RKO (cell line): Measurements from ENCODE around the gene LMBR1L.

Experiments used
- DNase-seq: peaks from one replicate; pipeline ENCODE4 v3.0.0-alpha.2; 2016; ENCODE audit warnings: low spot score

The LMBR1L gene

GRCh38 chr12:49054096-49054495 is 56.6 kb downstream of the LMBR1L start:
- no peak for DNase-seq

- DNase-seq: no peak
Measured at GRCh38 chr12:49052451-49053208, 58.0 kb downstream of the LMBR1L start.

GRCh38 chr12:49051777-49052438 is 58.7 kb downstream of the LMBR1L start:
- DNase-seq: no peak

- DNase-seq: no peak
Measured at GRCh38 chr12:49051373-49051764, 59.3 kb downstream of the LMBR1L start.

GRCh38 chr12:49050507-49051372 is 59.9 kb downstream of the LMBR1L start:
- no peak for DNase-seq

- DNase-seq: peak; percentile 45
Measured at GRCh38 chr12:49049566-49050224, 61.0 kb downstream of the LMBR1L start.

GRCh38 chr12:49048953-49049352 is 61.7 kb downstream of the LMBR1L start:
- no peak for DNase-seq
